Measurements from ENCODE around the gene CPEB3. TPM values are rescaled to one million over a fixed set of nuclear protein-coding genes. Genes with fewer than 3 reads are reported as not detected.

CPEB3 gene
- total RNA-seq, 1 donor from 2014 or later = 3.0 TPM

DNA sequence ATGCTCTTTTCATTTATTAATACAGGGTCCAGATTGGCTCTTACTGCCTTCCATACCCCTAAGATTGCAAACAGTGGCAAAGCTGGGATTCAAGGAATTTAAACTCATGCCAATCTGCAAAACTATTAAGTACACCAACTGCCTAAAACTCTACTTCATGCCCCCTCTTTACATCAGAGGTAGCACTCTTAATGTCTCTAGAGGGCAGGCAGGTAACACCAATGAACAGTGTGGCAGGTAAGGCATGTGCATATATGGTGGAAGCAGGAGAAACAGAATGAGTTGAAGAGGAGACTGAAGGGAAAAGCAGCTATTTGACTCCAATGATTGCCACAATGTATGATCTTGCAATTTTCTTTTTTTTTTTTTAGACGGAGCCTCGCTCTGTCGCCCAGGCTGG is 210.6 kb downstream of the CPEB3 start:
- H3K9me3 Mint-ChIP-seq = no peaks in the 10 kb centered on the region
- no peak overlapping the region for H3K4me3 Mint-ChIP-seq
- DNase-seq (ENCODE audit: low spot score in 2 of 2, unreplicated experiment in 2 of 2) = no peak
- H3K27ac Mint-ChIP-seq = no peak overlapping the region
- H3K27me3 Mint-ChIP-seq (ENCODE audit: low read depth) = no peaks in the 10 kb centered on the region
- TF ChIP-seq CTCF (IDR thresholded peaks at IDR 0.05; ENCODE audit: unreplicated experiment) = no peak
- H3K36me3 Mint-ChIP-seq = peaks cover 11% of the 10 kb centered on the region
- H3K4me1 Mint-ChIP-seq = peaks cover 1% of the 10 kb centered on the region

DNA sequence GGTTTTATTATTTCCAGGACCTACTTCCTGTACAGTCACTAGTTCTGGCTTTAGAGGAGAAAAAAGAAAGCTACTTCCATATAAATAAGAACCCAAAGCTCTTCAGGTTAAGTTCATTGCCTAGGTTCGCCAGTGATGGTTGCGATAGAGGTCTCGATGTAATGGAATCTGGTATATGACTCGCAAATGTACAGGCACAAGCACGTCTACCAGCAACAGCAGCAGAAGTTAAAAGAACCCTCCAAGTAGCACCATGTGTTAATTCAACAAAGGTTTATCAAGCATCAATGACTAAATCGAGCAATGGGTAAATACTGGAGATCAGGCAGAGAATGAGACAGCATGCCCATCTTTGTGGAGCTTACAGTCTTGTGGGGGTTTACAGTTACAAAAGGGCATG is 211.9 kb downstream of the CPEB3 start:
- Mint-ChIP-seq H3K9me3 (no peaks in the 10 kb centered on the region), H3K4me3 (no peak overlapping the region), H3K4me1 (peaks cover under 1% of the 10 kb centered on the region), H3K27me3 (ENCODE audit: low read depth) (no peaks in the 10 kb centered on the region), H3K27ac (no peak overlapping the region), H3K36me3 (peaks cover 11% of the 10 kb centered on the region)
- no peak for TF ChIP-seq CTCF (IDR thresholded peaks at IDR 0.05; ENCODE audit: unreplicated experiment)
- DNase-seq (ENCODE audit: low spot score in 2 of 2, unreplicated experiment in 2 of 2) = no peak

DNA sequence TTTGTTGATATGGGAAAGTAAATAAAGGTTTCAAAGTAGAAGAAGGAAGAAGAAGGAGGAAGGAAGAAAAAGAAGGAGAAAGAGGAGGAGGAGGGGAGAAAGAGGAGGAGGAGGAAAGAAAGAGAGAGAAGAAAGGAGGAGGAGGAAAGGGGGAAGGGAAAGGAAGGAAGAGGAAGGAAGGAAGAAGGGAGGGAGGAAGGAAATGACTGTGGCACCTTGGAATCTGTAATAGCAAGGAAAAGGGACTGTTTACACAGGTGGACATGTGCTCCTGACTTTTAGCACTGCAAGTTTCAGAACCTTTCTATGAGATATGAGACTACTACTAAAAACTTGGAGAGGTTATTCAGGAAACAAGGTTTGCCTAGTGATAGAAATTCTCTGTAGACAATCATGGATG is 214.2 kb downstream of the CPEB3 start:
- no peak overlapping the region for H3K4me3 Mint-ChIP-seq
- TF ChIP-seq CTCF (IDR thresholded peaks at IDR 0.05; ENCODE audit: unreplicated experiment) = no peak

GRCh38 chr10:92075829-92076228 is 215.0 kb downstream of the CPEB3 start:
- no peak for TF ChIP-seq CTCF (IDR thresholded peaks at IDR 0.05; ENCODE audit: unreplicated experiment)
- no peak for DNase-seq (ENCODE audit: low spot score in 2 of 2, unreplicated experiment in 2 of 2)
- no peaks in the 10 kb centered on the region for H3K4me1 Mint-ChIP-seq
- peaks cover 5% of the 10 kb centered on the region for H3K36me3 Mint-ChIP-seq
- no peaks in the 10 kb centered on the region for H3K27me3 Mint-ChIP-seq (ENCODE audit: low read depth)
- H3K4me3 Mint-ChIP-seq = no peak overlapping the region
- H3K9me3 Mint-ChIP-seq = no peaks in the 10 kb centered on the region
- no peak overlapping the region for H3K27ac Mint-ChIP-seq

More for the DNA sequence above, 214.2 kb downstream of the CPEB3 start:
- Mint-ChIP-seq H3K27ac (no peak overlapping the region), H3K9me3 (no peaks in the 10 kb centered on the region), H3K27me3 (ENCODE audit: low read depth) (no peaks in the 10 kb centered on the region), H3K4me1 (no peaks in the 10 kb centered on the region), H3K36me3 (peaks cover 11% of the 10 kb centered on the region)
- DNase-seq (ENCODE audit: low spot score in 2 of 2, unreplicated experiment in 2 of 2) = no peak

- Mint-ChIP-seq H3K4me1 (no peaks in the 10 kb centered on the region), H3K27ac (no peak overlapping the region), H3K36me3 (no peaks in the 10 kb centered on the region), H3K9me3 (no peaks in the 10 kb centered on the region), H3K4me3 (no peak overlapping the region), H3K27me3 (ENCODE audit: low read depth) (no peaks in the 10 kb centered on the region)
- no peak for TF ChIP-seq CTCF (IDR thresholded peaks at IDR 0.05; ENCODE audit: unreplicated experiment)
- DNase-seq (ENCODE audit: low spot score in 2 of 2, unreplicated experiment in 2 of 2) = no peak
Observed at GRCh38 chr10:92074126-92074887, 216.6 kb downstream of the CPEB3 start.

Data from mesothelial cell of epicardium (in vitro differentiated cells).